ENCODE measurements around the gene MAPK1.
"Not testable (repeated sequence)": the region's sequence is repeated elsewhere in the genome, so short reads cannot be mapped to it uniquely, and the experiment has no call there.

GRCh38 chr22:21882754-21883333 lies 15.4 kb upstream of the MAPK1 start:
- not testable (repeated sequence) for TF ChIP-seq POLR2A (IDR thresholded peaks at IDR 0.05)
- TF ChIP-seq, protein P1, sequence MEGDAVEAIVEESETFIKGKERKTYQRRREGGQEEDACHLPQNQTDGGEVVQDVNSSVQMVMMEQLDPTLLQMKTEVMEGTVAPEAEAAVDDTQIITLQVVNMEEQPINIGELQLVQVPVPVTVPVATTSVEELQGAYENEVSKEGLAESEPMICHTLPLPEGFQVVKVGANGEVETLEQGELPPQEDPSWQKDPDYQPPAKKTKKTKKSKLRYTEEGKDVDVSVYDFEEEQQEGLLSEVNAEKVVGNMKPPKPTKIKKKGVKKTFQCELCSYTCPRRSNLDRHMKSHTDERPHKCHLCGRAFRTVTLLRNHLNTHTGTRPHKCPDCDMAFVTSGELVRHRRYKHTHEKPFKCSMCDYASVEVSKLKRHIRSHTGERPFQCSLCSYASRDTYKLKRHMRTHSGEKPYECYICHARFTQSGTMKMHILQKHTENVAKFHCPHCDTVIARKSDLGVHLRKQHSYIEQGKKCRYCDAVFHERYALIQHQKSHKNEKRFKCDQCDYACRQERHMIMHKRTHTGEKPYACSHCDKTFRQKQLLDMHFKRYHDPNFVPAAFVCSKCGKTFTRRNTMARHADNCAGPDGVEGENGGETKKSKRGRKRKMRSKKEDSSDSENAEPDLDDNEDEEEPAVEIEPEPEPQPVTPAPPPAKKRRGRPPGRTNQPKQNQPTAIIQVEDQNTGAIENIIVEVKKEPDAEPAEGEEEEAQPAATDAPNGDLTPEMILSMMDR (IDR thresholded peaks at IDR 0.05) = not testable (repeated sequence)

All from esophagus squamous epithelium (tissue), 4 donors.